K562 (cell line): ENCODE data around the gene NFAM1. TPM values are rescaled to one million over a fixed set of nuclear protein-coding genes. Genes with fewer than 3 reads are reported as not detected.
A peak's percentile ranks its signal among the peaks of the same experiment; 100 is the strongest.

Source experiments
- ATF1 ChIP-seq, 2 experiments: fragments of 450-650 bp in 1 of 2; IDR thresholded peaks; 2 replicates each; pipeline ENCODE4 v1.6.1; 2016; ENCODE audit warnings: missing compliant biosample characterization in 1 of 2, missing genetic modification characterization in 1 of 2
- ELF2 ChIP-seq: fragments of 250-450 bp; sonication (Bioruptor Pico); IDR thresholded peaks from 2 replicates; pipeline ENCODE4 v1.5.0; 2021; ENCODE audit warnings: mild to moderate bottlenecking
- EZH2 ChIP-seq: IDR thresholded peaks from 2 replicates; pipeline ENCODE4 v1.6.1; 2012; ENCODE audit warnings: low read depth, mild to moderate bottlenecking, inconsistent platforms, low read length, borderline replicate concordance
- FOSL1 ChIP-seq: fragments of 200-800 bp; sonication (Bioruptor generic); conservative IDR thresholded peaks from 2 replicates; pipeline ENCODE4 v1.6.1; 2016; ENCODE audit warnings: missing genetic modification characterization, missing compliant biosample characterization
- GATAD2B ChIP-seq: fragments of 450-650 bp; IDR thresholded peaks from 2 replicates; pipeline ENCODE4 v1.6.1; 2017; ENCODE audit warnings: mild to moderate bottlenecking, borderline replicate concordance
- MAFF ChIP-seq: IDR thresholded peaks from 2 replicates; pipeline ENCODE4 v1.6.1; 2012; ENCODE audit warnings: low read length, improper control_type of control experiment
- MCM3 ChIP-seq: fragments of 450-650 bp; IDR thresholded peaks from 2 replicates; pipeline ENCODE4 v1.6.1; 2016
- NFXL1 ChIP-seq: fragments of 450-650 bp; formaldehyde crosslinking; IDR thresholded peaks from 2 replicates; pipeline ENCODE4 v1.4.0; 2021; ENCODE audit warnings: mild to moderate bottlenecking
- POLR2H ChIP-seq: IDR thresholded peaks from 2 replicates; pipeline ENCODE4 v1.6.1; 2016; ENCODE audit warnings: missing genetic modification characterization, low read depth, mild to moderate bottlenecking, control low read depth, missing compliant biosample characterization, moderate library complexity
- ZNF146 ChIP-seq: IDR thresholded peaks from one replicate; pipeline ENCODE4 v1.6.1; 2018; ENCODE audit warnings: missing compliant biosample characterization; ENCODE audit not compliant: unreplicated experiment
- ZNF584 ChIP-seq: fragments of 200-800 bp; sonication (Bioruptor generic); IDR thresholded peaks from 2 replicates; pipeline ENCODE4 v1.6.1; 2016; ENCODE audit warnings: low read depth, mild to moderate bottlenecking, missing genetic modification characterization, missing compliant biosample characterization
- ZNF589 ChIP-seq: fragments of 200-800 bp; sonication (Bioruptor generic); IDR thresholded peaks from 2 replicates; pipeline ENCODE4 v1.6.1; 2016; ENCODE audit warnings: low read depth, missing genetic modification characterization, missing compliant biosample characterization
- polyA plus RNA-seq, 8 experiments: library from polyadenylated mRNA; depleted of rRNA in 4 of 8; stranded (reverse) in 5 of 8; unstranded in 3 of 8; fragments of >200 nt; fragmentation: Nextera tagmentation in 2 of 8; fragmentation: Illumina TruSeq in 1 of 8; extraction: Ambion mirVana in 2 of 8; extraction: Trizol in 1 of 8; gene quantifications; 2 replicates each; pipeline versions ENCODE4 v1.2.1 to v1.2.3, GENCODE V29; 2011 to 2014; ENCODE audit warnings: inconsistent platforms in 1 of 8, missing spikeins in 1 of 8
- total RNA-seq, 7 experiments: library from RNA; depleted of rRNA in 6 of 7; stranded (reverse); fragments of >200 nt in 6 of 7; fragmentation: Illumina TruSeq in 2 of 7; extraction: Trizol in 2 of 7; gene quantifications; 2 replicates each; pipeline versions ENCODE4 v1.2.1 to v1.2.3, GENCODE V29; 2011 to 2021; ENCODE audit warnings: low replicate concordance in 1 of 7
- TF ChIP-seq, protein P1 (sequence below): fragments of 450-650 bp; formaldehyde crosslinking; IDR thresholded peaks from 2 replicates; pipeline ENCODE4 v1.4.0; 2020; ENCODE audit warnings: mild to moderate bottlenecking, moderate library complexity
- TF ChIP-seq, protein P2 (sequence below), 2 experiments: fragments of 450-650 bp; conservative IDR thresholded peaks; 2 replicates each; pipeline ENCODE4 v1.6.1; 2017; ENCODE audit warnings: mild to moderate bottlenecking in 2 of 2, moderate library complexity in 2 of 2
- TF ChIP-seq, protein P3 (sequence below): sonication (generic); formaldehyde crosslinking; IDR thresholded peaks from 2 replicates; pipeline ENCODE4 v1.5.0; 2020; ENCODE audit warnings: missing genetic modification reagents
- TF ChIP-seq, protein P4 (sequence below): fragments of 250-450 bp; sonication (Bioruptor Pico); IDR thresholded peaks from 2 replicates; pipeline ENCODE4 v1.6.1; 2021; ENCODE audit warnings: mild to moderate bottlenecking
- TF ChIP-seq, protein P5 (sequence below): fragments of 450-650 bp; formaldehyde crosslinking; IDR thresholded peaks from 2 replicates; pipeline ENCODE4 v1.4.0; 2022; ENCODE audit warnings: missing genetic modification characterization
- TF ChIP-seq, protein P6 (sequence below): fragments of 450-650 bp; IDR thresholded peaks from 2 replicates; pipeline ENCODE4 v1.6.1; 2018; ENCODE audit not compliant: partially characterized antibody

The NFAM1 gene
- total and polyA plus RNA-seq, 9 of the 15 experiments (the other 6 are each of a cell fraction or from before 2014, with no cell fraction given): 0.01 to 0.18 (median 0.03) TPM; not detected in 5

DNA sequence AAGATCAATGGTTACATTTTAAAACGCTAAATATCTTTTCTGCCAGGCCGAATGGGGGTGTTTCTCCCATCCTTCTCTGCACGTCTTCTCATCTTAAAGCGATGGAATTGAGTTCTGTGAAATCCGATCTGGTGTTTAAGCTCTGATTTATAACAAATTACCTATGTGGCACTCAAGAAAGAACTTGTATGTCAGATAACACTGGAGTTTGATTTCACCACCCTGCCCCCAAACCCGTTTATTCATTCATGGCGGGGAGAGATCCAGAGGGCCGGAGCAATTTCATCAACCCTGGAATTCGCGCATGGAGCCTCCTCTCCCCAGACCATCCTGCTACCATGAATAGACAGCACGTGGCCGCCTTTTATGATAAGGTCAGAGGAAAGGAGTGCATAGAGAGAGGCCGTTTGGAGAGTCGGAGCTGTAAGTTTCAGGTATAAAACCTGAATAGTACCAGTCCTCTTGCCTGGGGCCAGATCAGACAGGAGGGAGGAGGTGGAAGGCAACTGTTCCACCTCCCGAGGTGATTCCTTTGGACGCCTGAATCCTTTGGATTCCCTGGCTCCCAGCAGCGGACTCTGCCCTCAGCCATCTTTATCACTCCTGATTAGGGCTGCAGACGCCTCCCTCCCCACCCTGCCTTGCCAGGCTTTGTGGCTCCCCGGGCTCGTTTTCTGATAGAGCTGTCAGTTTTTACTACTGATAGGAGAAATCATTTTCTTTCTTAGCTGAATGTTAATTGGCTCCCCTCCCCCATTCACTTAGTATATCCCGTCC lies 27.3 kb upstream of the NFAM1 start (continued):
- no peak for TF ChIP-seq EZH2
- TF ChIP-seq ATF1 (CRISPR knock-in tag; IDR thresholded peaks at IDR 0.05): no peak
- TF ChIP-seq ATF1 (tag; IDR thresholded peaks at IDR 0.05): no peak
- TF ChIP-seq ZNF584 (CRISPR knock-in tag): no peak
- TF ChIP-seq, protein P1, sequence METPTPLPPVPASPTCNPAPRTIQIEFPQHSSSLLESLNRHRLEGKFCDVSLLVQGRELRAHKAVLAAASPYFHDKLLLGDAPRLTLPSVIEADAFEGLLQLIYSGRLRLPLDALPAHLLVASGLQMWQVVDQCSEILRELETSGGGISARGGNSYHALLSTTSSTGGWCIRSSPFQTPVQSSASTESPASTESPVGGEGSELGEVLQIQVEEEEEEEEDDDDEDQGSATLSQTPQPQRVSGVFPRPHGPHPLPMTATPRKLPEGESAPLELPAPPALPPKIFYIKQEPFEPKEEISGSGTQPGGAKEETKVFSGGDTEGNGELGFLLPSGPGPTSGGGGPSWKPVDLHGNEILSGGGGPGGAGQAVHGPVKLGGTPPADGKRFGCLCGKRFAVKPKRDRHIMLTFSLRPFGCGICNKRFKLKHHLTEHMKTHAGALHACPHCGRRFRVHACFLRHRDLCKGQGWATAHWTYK (CRISPR knock-in tag): no peak
- TF ChIP-seq NFXL1 (CRISPR knock-in tag): no peak
- TF ChIP-seq GATAD2B: no peak
- no peak for TF ChIP-seq POLR2H
- TF ChIP-seq, protein P2, sequence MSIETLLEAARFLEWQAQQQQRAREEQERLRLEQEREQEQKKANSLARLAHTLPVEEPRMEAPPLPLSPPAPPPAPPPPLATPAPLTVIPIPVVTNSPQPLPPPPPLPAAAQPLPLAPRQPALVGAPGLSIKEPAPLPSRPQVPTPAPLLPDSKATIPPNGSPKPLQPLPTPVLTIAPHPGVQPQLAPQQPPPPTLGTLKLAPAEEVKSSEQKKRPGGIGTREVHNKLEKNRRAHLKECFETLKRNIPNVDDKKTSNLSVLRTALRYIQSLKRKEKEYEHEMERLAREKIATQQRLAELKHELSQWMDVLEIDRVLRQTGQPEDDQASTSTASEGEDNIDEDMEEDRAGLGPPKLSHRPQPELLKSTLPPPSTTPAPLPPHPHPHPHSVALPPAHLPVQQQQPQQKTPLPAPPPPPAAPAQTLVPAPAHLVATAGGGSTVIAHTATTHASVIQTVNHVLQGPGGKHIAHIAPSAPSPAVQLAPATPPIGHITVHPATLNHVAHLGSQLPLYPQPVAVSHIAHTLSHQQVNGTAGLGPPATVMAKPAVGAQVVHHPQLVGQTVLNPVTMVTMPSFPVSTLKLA (conservative IDR thresholded peaks at IDR 0.05): 0 out of 4 replicates have a peak, but pooled peaks of 1 of the 2 experiments have one; percentile 19
- TF ChIP-seq, protein P3, sequence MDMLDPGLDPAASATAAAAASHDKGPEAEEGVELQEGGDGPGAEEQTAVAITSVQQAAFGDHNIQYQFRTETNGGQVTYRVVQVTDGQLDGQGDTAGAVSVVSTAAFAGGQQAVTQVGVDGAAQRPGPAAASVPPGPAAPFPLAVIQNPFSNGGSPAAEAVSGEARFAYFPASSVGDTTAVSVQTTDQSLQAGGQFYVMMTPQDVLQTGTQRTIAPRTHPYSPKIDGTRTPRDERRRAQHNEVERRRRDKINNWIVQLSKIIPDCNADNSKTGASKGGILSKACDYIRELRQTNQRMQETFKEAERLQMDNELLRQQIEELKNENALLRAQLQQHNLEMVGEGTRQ (CRISPR knock-in tag): 0 out of 2 replicates have a peak, but pooled peaks have one; percentile 30
- no peak for TF ChIP-seq ELF2 (CRISPR knock-in tag)
- TF ChIP-seq, protein P4, sequence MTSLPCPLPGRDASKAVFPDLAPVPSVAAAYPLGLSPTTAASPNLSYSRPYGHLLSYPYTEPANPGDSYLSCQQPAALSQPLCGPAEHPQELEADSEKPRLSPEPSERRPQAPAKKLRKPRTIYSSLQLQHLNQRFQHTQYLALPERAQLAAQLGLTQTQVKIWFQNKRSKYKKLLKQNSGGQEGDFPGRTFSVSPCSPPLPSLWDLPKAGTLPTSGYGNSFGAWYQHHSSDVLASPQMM (CRISPR knock-in tag): no peak
- no peak for TF ChIP-seq ZNF146
- TF ChIP-seq MAFF: no peak
- TF ChIP-seq MCM3: no peak
- TF ChIP-seq, protein P5, sequence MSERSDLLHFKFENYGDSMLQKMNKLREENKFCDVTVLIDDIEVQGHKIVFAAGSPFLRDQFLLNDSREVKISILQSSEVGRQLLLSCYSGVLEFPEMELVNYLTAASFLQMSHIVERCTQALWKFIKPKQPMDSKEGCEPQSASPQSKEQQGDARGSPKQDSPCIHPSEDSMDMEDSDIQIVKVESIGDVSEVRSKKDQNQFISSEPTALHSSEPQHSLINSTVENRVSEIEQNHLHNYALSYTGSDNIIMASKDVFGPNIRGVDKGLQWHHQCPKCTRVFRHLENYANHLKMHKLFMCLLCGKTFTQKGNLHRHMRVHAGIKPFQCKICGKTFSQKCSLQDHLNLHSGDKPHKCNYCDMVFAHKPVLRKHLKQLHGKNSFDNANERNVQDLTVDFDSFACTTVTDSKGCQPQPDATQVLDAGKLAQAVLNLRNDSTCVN (CRISPR knock-in tag): no peak
- no peak for TF ChIP-seq ZNF589 (CRISPR knock-in tag)
- no peak for TF ChIP-seq FOSL1
- TF ChIP-seq, protein P6, sequence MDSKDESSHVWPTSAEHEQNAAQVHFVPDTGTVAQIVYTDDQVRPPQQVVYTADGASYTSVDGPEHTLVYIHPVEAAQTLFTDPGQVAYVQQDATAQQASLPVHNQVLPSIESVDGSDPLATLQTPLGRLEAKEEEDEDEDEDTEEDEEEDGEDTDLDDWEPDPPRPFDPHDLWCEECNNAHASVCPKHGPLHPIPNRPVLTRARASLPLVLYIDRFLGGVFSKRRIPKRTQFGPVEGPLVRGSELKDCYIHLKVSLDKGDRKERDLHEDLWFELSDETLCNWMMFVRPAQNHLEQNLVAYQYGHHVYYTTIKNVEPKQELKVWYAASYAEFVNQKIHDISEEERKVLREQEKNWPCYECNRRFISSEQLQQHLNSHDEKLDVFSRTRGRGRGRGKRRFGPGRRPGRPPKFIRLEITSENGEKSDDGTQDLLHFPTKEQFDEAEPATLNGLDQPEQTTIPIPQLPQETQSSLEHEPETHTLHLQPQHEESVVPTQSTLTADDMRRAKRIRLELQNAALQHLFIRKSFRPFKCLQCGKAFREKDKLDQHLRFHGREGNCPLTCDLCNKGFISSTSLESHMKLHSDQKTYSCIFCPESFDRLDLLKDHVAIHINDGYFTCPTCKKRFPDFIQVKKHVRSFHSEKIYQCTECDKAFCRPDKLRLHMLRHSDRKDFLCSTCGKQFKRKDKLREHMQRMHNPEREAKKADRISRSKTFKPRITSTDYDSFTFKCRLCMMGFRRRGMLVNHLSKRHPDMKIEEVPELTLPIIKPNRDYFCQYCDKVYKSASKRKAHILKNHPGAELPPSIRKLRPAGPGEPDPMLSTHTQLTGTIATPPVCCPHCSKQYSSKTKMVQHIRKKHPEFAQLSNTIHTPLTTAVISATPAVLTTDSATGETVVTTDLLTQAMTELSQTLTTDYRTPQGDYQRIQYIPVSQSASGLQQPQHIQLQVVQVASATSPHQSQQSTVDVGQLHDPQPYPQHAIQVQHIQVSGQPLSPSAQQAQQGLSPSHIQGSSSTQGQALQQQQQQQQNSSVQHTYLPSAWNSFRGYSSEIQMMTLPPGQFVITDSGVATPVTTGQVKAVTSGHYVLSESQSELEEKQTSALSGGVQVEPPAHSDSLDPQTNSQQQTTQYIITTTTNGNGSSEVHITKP: no peak
